HCT116 (cell line): ENCODE results near the gene WBP1. TPM values are rescaled to one million over a fixed set of nuclear protein-coding genes. Genes with fewer than 3 reads are reported as not detected.

ENCODE experiments used
- ATAC-seq: fragments of 200-7000 bp; cut with Tn5 transposase; 2 replicates; pipeline ENCODE4 v1.9.1; 2020; ENCODE audit warnings: mild to moderate bottlenecking, moderate library complexity
- BruUV-seq: library from RNA; stranded (reverse); fragments of 400-500 nt; replicated peaks from 2 replicates; lab custom pipeline; 2021; lab: Mats Ljungman, UMichigan
- CTCF ChIA-PET: fragments of 300-600 bp; sonication (Branson Sonifier 250); formaldehyde crosslinking; loops from one replicate; lab custom pipeline; 2021; ENCODE audit warnings: antibody characterized with exemption; lab: Charles Lee
- POLR2A ChIA-PET: fragments of 300-600, 350-600 bp; sonication (Branson Sonifier 250); formaldehyde crosslinking; loops from one replicate; lab custom pipeline; 2021; ENCODE audit warnings: antibody characterized with exemption; lab: Charles Lee
- RAD21 ChIA-PET, 2 experiments: fragments of 300-600 bp; sonication (Branson Sonifier 250); formaldehyde crosslinking; loops; one replicate each; lab custom pipeline; 2023; ENCODE audit warnings: low total read pairs in 2 of 2; ENCODE audit not compliant: uncharacterized antibody in 2 of 2, unreplicated experiment in 2 of 2, low non-redundant PET in 1 of 2; lab: Charles Lee
- DNase-seq: peaks from one replicate; pipeline ENCODE4 v3.0.0-alpha.2; 2010; ENCODE audit warnings: low read depth, low spot score
- H2AFZ ChIP-seq: fragments of 200-600 bp; shearing (Covaris generic), sonication (generic); 2 replicates; pipeline ENCODE4 v1.6.1; 2017; ENCODE audit warnings: low read depth, mixed run types, mixed read lengths, antibody characterized with exemption, low read length; ENCODE audit not compliant: poor library complexity, severe bottlenecking
- H3K27ac ChIP-seq: 2 replicates; pipeline ENCODE4 v1.5.1; 2012; ENCODE audit warnings: low read depth, low read length
- H3K27me3 ChIP-seq: fragments of 200-600 bp; sonication (generic); 2 replicates; pipeline ENCODE4 v1.6.1; 2016; ENCODE audit warnings: mixed run types, low read length, mixed read lengths; ENCODE audit not compliant: insufficient read depth
- H3K36me3 ChIP-seq, 2 experiments: fragments of 200-500 bp in 1 of 2; fragments of 200-600 bp in 1 of 2; sonication (Bioruptor generic) in 1 of 2; sonication (generic) in 1 of 2; 2 replicates each; pipeline versions ENCODE4 v1.5.1 to v1.6.1; 2014 to 2016; ENCODE audit warnings: low read length in 2 of 2, inconsistent platforms in 1 of 2, mixed read lengths in 1 of 2, mixed run types in 1 of 2; ENCODE audit not compliant: insufficient read depth in 2 of 2, control insufficient read depth in 1 of 2
- H3K4me1 ChIP-seq, 2 experiments: fragments of 200-600 bp in 1 of 2; sonication (generic) in 1 of 2; 2 replicates each; pipeline versions ENCODE4 v1.5.1 to v1.6.1; 2012 to 2017; ENCODE audit warnings: low read length in 2 of 2, inconsistent platforms in 1 of 2, mild to moderate bottlenecking in 1 of 2, mixed read lengths in 1 of 2, mixed run types in 1 of 2, moderate library complexity in 1 of 2; ENCODE audit not compliant: insufficient read depth in 2 of 2, control insufficient read depth in 1 of 2
- H3K4me2 ChIP-seq: fragments of 200-600 bp; sonication (generic); 2 replicates; pipeline ENCODE4 v1.6.1; 2017; ENCODE audit warnings: mixed run types, low read length, mixed read lengths
- H3K4me3 ChIP-seq, 2 experiments: fragments of 200-600 bp in 1 of 2; sonication (generic) in 1 of 2; replicated peaks in 1 of 2; 2 replicates each; pipeline ENCODE4 v1.5.1; 2011 to 2016; ENCODE audit warnings: low read length in 2 of 2, control low read depth in 1 of 2, low read depth in 1 of 2, mild to moderate bottlenecking in 1 of 2, mixed read lengths in 1 of 2, mixed run types in 1 of 2
- H3K79me2 ChIP-seq: fragments of 200-600 bp; sonication (generic); 2 replicates; pipeline ENCODE4 v1.6.1; 2017; ENCODE audit warnings: mild to moderate bottlenecking, mixed run types, low read length, moderate library complexity, mixed read lengths; ENCODE audit not compliant: insufficient read depth
- H3K9ac ChIP-seq: fragments of 200-600 bp; sonication (generic); 2 replicates; pipeline ENCODE4 v1.6.1; 2016; ENCODE audit warnings: low read length, mixed read lengths
- H3K9me2 ChIP-seq: fragments of 200-600 bp; sonication (generic), shearing (Covaris generic); 2 replicates; pipeline ENCODE4 v1.6.1; 2017; ENCODE audit warnings: mixed run types, mild to moderate bottlenecking, moderate library complexity; ENCODE audit not compliant: insufficient read depth
- H3K9me3 ChIP-seq, 2 experiments: fragments of 200-500 bp in 1 of 2; fragments of 200-600 bp in 1 of 2; sonication (Bioruptor generic) in 1 of 2; sonication (generic) in 1 of 2; 2 replicates each; pipeline ENCODE4 v1.6.1; 2014 to 2017; ENCODE audit warnings: low read length in 2 of 2, mixed read lengths in 2 of 2, inconsistent platforms in 1 of 2, low read depth in 1 of 2, mild to moderate bottlenecking in 1 of 2, mixed run types in 1 of 2, moderate library complexity in 1 of 2; ENCODE audit not compliant: control insufficient read depth in 1 of 2, insufficient read depth in 1 of 2
- H4K20me1 ChIP-seq: fragments of 200-600 bp; sonication (generic), shearing (Covaris generic); 2 replicates; pipeline ENCODE4 v1.6.1; 2017; ENCODE audit warnings: mixed run types, mild to moderate bottlenecking, moderate library complexity; ENCODE audit not compliant: insufficient read depth
- SIN3A ChIP-seq: IDR thresholded peaks from 2 replicates; pipeline ENCODE4 v1.6.1; 2012; ENCODE audit warnings: low read depth
- TCF7L2 ChIP-seq: IDR thresholded peaks from 2 replicates; pipeline ENCODE4 v1.7.0; 2011; ENCODE audit warnings: borderline replicate concordance, inconsistent platforms; ENCODE audit not compliant: insufficient read depth, insufficient read length; ENCODE audit errors: extremely low read depth
- ZFX ChIP-seq: fragments of 450-650 bp; IDR thresholded peaks from 2 replicates; pipeline ENCODE4 v1.6.1; 2017
- intact Hi-C: fragments of 100-400 bp; cut with micrococcal nuclease; formaldehyde crosslinking; loops from 2 replicates; pipeline ENCODE4 v1.10.0; 2022
- total RNA-seq: library from RNA; stranded (reverse); gene quantifications from one replicate; pipeline ENCODE4 v1.2.1, GENCODE V29; 2021; ENCODE audit not compliant: unreplicated experiment

Gene WBP1
- total RNA-seq, 1 experiment from 2014 or later = 64.7 TPM

DNA sequence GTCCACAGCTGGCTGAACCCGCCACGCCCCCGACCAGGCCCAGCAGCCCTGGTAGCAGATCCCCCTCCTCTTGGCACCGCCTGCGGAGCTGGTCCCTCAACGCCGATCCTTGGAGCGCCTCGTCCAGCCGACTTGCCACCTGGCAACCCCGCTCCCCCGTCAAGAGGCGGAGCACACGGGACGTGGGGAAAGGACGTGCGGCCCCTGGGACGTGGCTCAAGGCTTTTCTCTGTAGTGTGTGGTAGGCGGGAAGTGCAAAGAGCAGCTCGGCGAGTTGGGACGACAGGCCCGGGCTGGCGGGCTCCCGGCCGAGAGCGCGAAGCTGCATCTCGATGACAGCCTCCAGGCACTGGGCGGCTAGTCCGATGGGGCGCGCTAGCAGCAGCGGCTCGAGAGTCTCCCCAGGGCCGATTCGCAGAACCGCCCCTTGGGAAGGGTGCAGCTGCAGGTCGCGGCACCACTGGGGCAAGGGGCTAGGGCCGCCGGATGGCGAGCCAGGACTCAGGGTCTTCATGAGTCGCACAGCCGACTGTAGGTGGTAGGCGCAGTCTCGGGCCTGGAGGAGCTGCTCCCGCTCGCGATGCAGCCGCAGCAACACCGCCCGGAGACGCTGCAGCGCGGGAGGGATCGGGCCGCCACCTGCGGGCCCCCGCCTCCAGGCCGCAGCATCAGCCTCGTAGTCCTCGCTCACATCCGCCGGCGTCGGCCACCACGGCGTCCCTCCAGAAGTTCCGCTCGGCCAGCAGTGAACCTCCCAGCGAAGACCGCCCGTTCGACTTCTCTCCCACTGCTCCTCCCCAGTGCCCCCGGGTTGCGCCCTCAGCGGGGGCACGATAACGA is 23.9 kb downstream of the WBP1 start:
- intact Hi-C loops = loop anchor here (2.0 kb wide), 2 partner anchors 21 to 27 kb away; partner anchors contain the start of gene INO80B
- peaks cover 11 to 13% of the 10 kb centered on the region in 2 experiments; a peak in 3 of 4 replicates for H3K36me3 ChIP-seq
- POLR2A ChIA-PET = interaction anchor here (1.4 to 3.5 kb wide), 2 partner anchors 10 to 27 kb away, joined by 3 to 25 read pairs; partner anchors contain the start of genes INO80B and MRPL53
- H4K20me1 ChIP-seq = no peaks in the 10 kb centered on the region
- TF ChIP-seq ZFX (peak; percentile 95), TCF7L2 (no peak), SIN3A (no peak)
- TF ChIP-seq, all 23 proteins: peak for 1
- Histone ChIP-seq H2AFZ (no peak overlapping the region), H3K4me1 (peaks cover 12 to 17% of the 10 kb centered on the region in 2 experiments), H3K9ac (peak overlapping the region; percentile 86), H3K4me3 (peak overlapping the region; percentile 61 to 95), H3K9me2 (no peaks in the 10 kb centered on the region), H3K79me2 (peaks cover 31% of the 10 kb centered on the region), H3K4me2 (peak overlapping the region; percentile 66), H3K27ac (peak overlapping the region; percentile 90), H3K27me3 (no peaks in the 10 kb centered on the region), H3K9me3 (no peaks in the 10 kb centered on the region)
- TSS peak; percentile 67 for BruUV-seq
- ChIA-PET RAD21 (interaction anchor here in 1 of 2 experiments (0.8 to 1.0 kb wide), 2 partner anchors 48 to 106 kb away, joined by 3 read pairs; partner anchors contain the start of genes AUP1 and HTRA2), CTCF (interaction anchor here (1.2 to 2.3 kb wide), 7 partner anchors 8 to 63 kb away, joined by 3 to 12 read pairs (median 9); partner anchors contain the start of genes INO80B and MRPL53)
- DNase-seq (no peak), ATAC-seq (peak; percentile 47)
